Activated T-cell treated with anti-CD3 and anti-CD28 coated beads for 4 hours (primary cell): ENCODE measurements around the gene WAS.
A peak's percentile ranks its signal among the peaks of the same experiment; 100 is the strongest.

ENCODE experiments used
- DNase-seq: peaks from one replicate; pipeline ENCODE4 v3.0.0-alpha.2; 2020

Gene WAS

GRCh38 chrX:48714573-48714972 is 31.0 kb downstream of the WAS start:
- no peak for DNase-seq

DNA sequence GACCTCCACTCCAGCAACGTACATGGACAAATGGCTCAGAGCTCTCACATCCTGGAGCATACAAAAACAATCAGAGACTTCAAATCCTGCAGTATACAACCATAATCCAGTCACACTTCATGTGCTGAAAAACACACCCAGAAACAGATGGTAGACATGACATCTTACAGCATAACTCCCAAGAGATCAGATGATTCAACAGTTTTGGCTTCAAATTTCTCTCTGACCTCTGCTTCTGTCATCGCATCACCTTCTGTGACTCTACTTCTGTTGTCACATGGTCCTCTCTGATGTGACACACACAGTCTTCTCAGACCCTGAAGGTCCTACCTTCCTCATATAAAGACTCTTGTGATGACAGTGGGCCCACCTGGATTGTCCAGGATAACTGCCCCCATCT is 31.5 kb downstream of the WAS start:
- no peak for DNase-seq

GRCh38 chrX:48715876-48716502 is 32.4 kb downstream of the WAS start:
- no peak for DNase-seq

DNA sequence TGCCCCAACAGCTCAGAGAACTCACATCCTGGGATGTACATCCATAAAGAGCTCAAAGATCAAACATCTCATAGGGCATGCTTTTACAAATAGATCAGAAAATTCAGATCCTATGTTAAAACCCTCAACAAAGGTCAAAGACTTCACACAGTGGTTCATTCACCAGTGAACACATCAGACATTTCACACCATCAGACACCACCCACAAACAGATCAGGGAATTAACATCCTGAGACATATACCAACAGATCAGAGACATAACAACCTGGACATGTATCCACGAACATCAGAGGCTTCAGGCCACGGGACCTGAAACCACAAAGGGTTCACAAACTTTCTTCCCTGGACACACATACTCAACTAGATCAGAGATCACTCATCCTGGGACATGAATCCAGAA is 36.4 kb downstream of the WAS start:
- no peak for DNase-seq

DNA sequence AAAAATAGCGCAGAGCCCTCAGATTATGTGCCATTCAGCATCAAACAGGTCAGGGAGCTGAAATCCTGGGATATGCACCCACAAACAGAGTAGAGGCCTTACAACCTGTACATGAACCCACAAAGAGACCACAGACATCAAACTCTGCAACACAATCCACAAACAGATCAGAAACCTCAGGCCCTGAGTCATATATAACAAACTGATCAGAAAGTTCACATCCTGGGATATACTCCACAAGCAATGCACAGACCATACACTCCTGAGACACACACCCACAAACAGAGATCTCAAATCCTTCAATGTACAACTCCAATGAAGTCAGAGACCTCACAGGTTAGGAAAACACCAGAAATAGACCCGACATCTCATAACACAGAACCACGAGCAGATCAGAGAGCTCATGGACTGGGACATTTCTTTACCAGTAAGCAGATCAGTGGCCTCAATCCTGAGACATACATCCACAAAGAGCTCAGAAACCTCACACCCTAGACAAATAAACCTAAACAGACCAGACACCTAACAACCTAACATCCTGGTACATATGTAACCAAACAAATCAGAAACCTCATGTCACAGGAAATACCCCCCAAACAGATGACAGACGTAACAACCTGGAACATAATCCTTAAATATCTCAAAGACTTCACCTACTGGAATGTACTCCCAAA is 37.1 kb downstream of the WAS start:
- DNase-seq, result no peak

GRCh38 chrX:48721916-48722315 is 38.3 kb downstream of the WAS start:
- DNase-seq, result no peak

DNA sequence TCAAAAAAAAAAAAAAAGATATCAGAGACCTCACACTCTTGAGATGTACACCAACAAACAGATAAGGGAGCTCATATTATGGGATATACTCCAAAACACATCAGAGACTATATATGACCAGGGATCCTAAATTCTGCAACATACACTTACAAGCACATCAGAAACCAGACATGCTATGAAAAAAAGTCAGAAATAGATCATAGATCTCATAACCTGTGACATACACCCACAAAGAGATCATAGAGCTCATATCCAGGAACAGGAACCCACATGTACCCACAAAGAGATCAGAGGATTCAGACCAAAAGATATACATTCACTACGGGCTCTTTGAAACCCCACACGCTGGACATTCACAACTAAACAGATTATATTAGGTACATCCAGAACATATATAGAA is 43.0 kb downstream of the WAS start:
- no peak for DNase-seq

GRCh38 chrX:48728653-48729052 is 45.1 kb downstream of the WAS start:
- no peak for DNase-seq

GRCh38 chrX:48736303-48736702 is 52.7 kb downstream of the WAS start:
- no peak for DNase-seq

DNA sequence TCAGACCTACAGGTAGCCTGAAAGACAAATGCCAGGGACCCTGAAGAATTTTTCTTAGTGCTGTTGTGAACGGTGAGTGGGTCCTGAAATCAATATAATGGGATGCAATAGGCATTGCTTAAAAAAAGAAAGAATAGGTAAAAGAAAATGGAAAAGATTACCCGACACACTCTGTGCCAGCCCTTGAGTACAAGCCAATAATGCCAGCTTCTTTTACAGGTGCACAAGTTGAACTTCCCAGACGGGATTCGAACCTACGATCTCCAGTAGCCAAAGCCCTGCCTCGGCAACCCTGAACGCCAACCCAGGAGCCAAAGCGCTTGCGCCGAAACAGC is 53.2 kb downstream of the WAS start:
- DNase-seq, result no peak

- DNase-seq, result peak; percentile 66
Observed at GRCh38 chrX:48737213-48737938, 53.8 kb downstream of the WAS start.

- no peak for DNase-seq
Observed at GRCh38 chrX:48737940-48738339, 54.3 kb downstream of the WAS start.
